Activated CD4-positive, alpha-beta T cell treated with anti-CD3 and anti-CD28 coated beads for 24 hours (primary cell): ENCODE results near the gene PRSS21.

Source experiments
- DNase-seq, 2 donors: peaks; one replicate each; pipeline ENCODE4 v3.0.0-alpha.2; 2020; ENCODE audit warnings: low read depth in 2 of 2

PRSS21 gene

GRCh38 chr16:2867661-2867986 is 50.6 kb downstream of the PRSS21 start:
- DNase-seq, result no peak

DNA sequence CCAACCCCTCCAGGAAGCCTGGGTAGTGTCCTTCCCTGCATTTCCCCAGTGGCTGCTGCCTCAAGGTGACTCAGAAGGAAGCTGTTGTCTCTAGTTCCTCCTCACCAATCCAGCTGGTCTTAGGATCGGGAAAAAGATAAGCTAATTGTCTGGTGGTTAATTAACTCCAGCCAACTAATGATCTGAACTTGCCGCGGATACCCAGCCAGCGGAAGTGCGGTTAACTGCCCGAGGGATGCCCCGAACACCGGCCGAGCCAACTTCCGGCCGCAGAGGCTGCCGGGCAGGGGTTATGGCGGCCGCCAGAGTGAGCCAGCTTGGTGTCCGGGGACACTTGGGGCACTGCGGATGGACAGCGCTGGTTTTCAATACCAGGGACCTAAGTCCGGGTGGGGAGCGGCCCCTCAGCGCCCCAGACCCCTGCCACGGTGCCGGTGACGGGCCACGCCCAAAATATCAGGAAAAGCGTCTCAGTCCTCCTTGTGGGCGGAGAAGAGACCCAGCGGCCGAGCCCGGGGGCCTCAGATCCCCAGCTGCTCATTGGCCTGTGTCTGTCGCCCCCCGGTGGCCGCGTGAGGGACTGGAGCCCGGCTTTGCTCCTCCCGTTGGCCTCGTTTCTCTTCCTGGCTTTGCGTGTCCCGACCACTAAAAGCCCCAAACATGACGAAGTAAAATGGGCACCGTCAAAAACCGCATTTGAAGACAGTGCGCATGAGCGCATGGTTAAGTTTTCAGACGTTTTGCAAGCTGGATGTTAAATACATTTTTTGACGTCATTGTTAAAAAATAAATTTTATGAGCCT is 51.2 kb downstream of the PRSS21 start:
- peak; percentile 94 to 98 for DNase-seq
